H9 (cell line): Measurements from ENCODE around the gene C1orf21. TPM values are rescaled to one million over a fixed set of nuclear protein-coding genes. Genes with fewer than 3 reads are reported as not detected.

Source experiments
- DNase-seq: peaks from one replicate; pipeline ENCODE4 v3.0.0-alpha.2; 2017
- H2AFZ ChIP-seq: one replicate; pipeline ENCODE4 v1.6.1; 2013; ENCODE audit warnings: mild to moderate bottlenecking, low read length, control low read depth, moderate library complexity
- H2AK5ac ChIP-seq: 2 replicates; pipeline ENCODE4 v1.6.1; 2013; ENCODE audit warnings: low read length, control low read depth, mixed read lengths; ENCODE audit not compliant: insufficient read length
- H2BK120ac ChIP-seq: one replicate; pipeline ENCODE4 v1.6.1; 2013; ENCODE audit warnings: low read depth, mild to moderate bottlenecking, low read length, control low read depth, inconsistent platforms; ENCODE audit not compliant: poor library complexity, severe bottlenecking
- H2BK12ac ChIP-seq: 2 replicates; pipeline ENCODE4 v1.6.1; 2013; ENCODE audit warnings: low read length, control low read depth, mixed read lengths, low read depth; ENCODE audit not compliant: insufficient read length
- H2BK15ac ChIP-seq: 2 replicates; pipeline ENCODE4 v1.6.1; 2013; ENCODE audit warnings: low read depth, low read length, control low read depth
- H2BK20ac ChIP-seq: one replicate; pipeline ENCODE4 v1.6.1; 2013; ENCODE audit warnings: low read depth, mild to moderate bottlenecking, low read length, control low read depth, inconsistent platforms; ENCODE audit not compliant: poor library complexity, severe bottlenecking
- H2BK5ac ChIP-seq: 2 replicates; pipeline ENCODE4 v1.6.1; 2013; ENCODE audit warnings: low read length, control low read depth, mixed read lengths; ENCODE audit not compliant: insufficient read length
- H3K14ac ChIP-seq: 2 replicates; pipeline ENCODE4 v1.6.1; 2013; ENCODE audit warnings: low read length, control low read depth; ENCODE audit not compliant: insufficient read depth
- H3K18ac ChIP-seq: 2 replicates; pipeline ENCODE4 v1.6.1; 2013; ENCODE audit warnings: low read depth, mild to moderate bottlenecking, mixed read lengths, low read length, control low read depth; ENCODE audit not compliant: insufficient read length
- H3K23ac ChIP-seq: 2 replicates; pipeline ENCODE4 v1.6.1; 2013; ENCODE audit warnings: low read length, control low read depth, mixed read lengths, low read depth; ENCODE audit not compliant: insufficient read length
- H3K23me2 ChIP-seq: 2 replicates; pipeline ENCODE4 v1.6.1; 2013; ENCODE audit warnings: low read depth, mild to moderate bottlenecking, mixed read lengths, low read length, control low read depth; ENCODE audit not compliant: insufficient read length, poor library complexity, severe bottlenecking
- H3K27ac ChIP-seq: 2 replicates; pipeline ENCODE4 v1.5.1; 2013; ENCODE audit warnings: low read length, control low read depth, mixed read lengths, low read depth; ENCODE audit not compliant: insufficient read length
- H3K27me3 ChIP-seq: 2 replicates; pipeline ENCODE4 v1.6.1; 2013; ENCODE audit warnings: low read length, control low read depth, inconsistent platforms; ENCODE audit not compliant: insufficient read depth
- H3K4ac ChIP-seq: 2 replicates; pipeline ENCODE4 v1.6.1; 2013; ENCODE audit warnings: low read depth, mild to moderate bottlenecking, control low read depth, inconsistent platforms, low read length, moderate library complexity
- H3K4me1 ChIP-seq: 2 replicates; pipeline ENCODE4 v1.6.1; 2013; ENCODE audit warnings: low read length, control low read depth, inconsistent platforms; ENCODE audit not compliant: insufficient read depth
- H3K4me2 ChIP-seq: 2 replicates; pipeline ENCODE4 v1.6.1; 2013; ENCODE audit warnings: low read length, control low read depth, mixed read lengths; ENCODE audit not compliant: insufficient read length, insufficient read depth
- H3K56ac ChIP-seq: 2 replicates; pipeline ENCODE4 v1.6.1; 2013; ENCODE audit warnings: low read depth, mild to moderate bottlenecking, mixed read lengths, low read length, control low read depth; ENCODE audit not compliant: insufficient read length
- H3K79me1 ChIP-seq: 2 replicates; pipeline ENCODE4 v1.6.1; 2013; ENCODE audit warnings: low read depth, mild to moderate bottlenecking, moderate library complexity, low read length, control low read depth, inconsistent platforms; ENCODE audit not compliant: insufficient read depth, poor library complexity, severe bottlenecking
- H3K79me2 ChIP-seq: 2 replicates; pipeline ENCODE4 v1.6.1; 2013; ENCODE audit warnings: low read length, control low read depth, inconsistent platforms; ENCODE audit not compliant: insufficient read depth
- H3K9ac ChIP-seq: 2 replicates; pipeline ENCODE4 v1.6.1; 2013; ENCODE audit warnings: low read length, control low read depth, mixed read lengths; ENCODE audit not compliant: insufficient read length; ENCODE audit errors: extremely low read depth
- H3K9me3 ChIP-seq: one replicate; pipeline ENCODE4 v1.6.1; 2013; ENCODE audit warnings: low read depth, low read length, inconsistent platforms; ENCODE audit not compliant: control insufficient read depth
- H3T11ph ChIP-seq: one replicate; pipeline ENCODE4 v1.6.1; 2013; ENCODE audit warnings: mild to moderate bottlenecking, low read length, control low read depth, inconsistent platforms
- H4K20me1 ChIP-seq: one replicate; pipeline ENCODE4 v1.6.1; 2013; ENCODE audit not compliant: control insufficient read depth, insufficient read length, insufficient read depth
- H4K5ac ChIP-seq: 2 replicates; pipeline ENCODE4 v1.6.1; 2013; ENCODE audit warnings: low read depth, mild to moderate bottlenecking, mixed read lengths, low read length, control low read depth; ENCODE audit not compliant: insufficient read length
- H4K8ac ChIP-seq: replicated peaks from 2 replicates; pipeline ENCODE4 v1.6.1; 2013; ENCODE audit warnings: low read length, control low read depth, mixed read lengths, low read depth; ENCODE audit not compliant: insufficient read length
- H4K91ac ChIP-seq: 2 replicates; pipeline ENCODE4 v1.6.1; 2013; ENCODE audit warnings: low read depth, mild to moderate bottlenecking, moderate library complexity, mixed read lengths, low read length, control low read depth; ENCODE audit not compliant: insufficient read length
- H3K27ac Mint-ChIP-seq, 3 experiments: 2 replicates in 2 of 3; 3 replicates in 1 of 3; pipeline ENCODE4 v1.8.0; 2020 to 2021; ENCODE audit warnings: mixed read lengths in 3 of 3, mild to moderate bottlenecking in 1 of 3, moderate library complexity in 1 of 3
- H3K27me3 Mint-ChIP-seq: 2 replicates; pipeline ENCODE4 v1.8.0; 2021; ENCODE audit warnings: low read depth, mild to moderate bottlenecking, moderate library complexity, mixed read lengths
- H3K36me3 Mint-ChIP-seq, 3 experiments: 2 replicates in 2 of 3; 3 replicates in 1 of 3; pipeline ENCODE4 v1.8.0; 2020 to 2021; ENCODE audit warnings: low read depth in 3 of 3, mixed read lengths in 3 of 3; ENCODE audit not compliant: insufficient read depth in 1 of 3
- H3K4me1 Mint-ChIP-seq, 2 experiments: 2 replicates each; pipeline ENCODE4 v1.8.0; 2020; ENCODE audit warnings: mixed read lengths in 2 of 2
- H3K4me3 Mint-ChIP-seq, 2 experiments: 2 replicates in 1 of 2; 3 replicates in 1 of 2; pipeline ENCODE4 v1.8.0; 2020 to 2021; ENCODE audit warnings: mild to moderate bottlenecking in 2 of 2, mixed read lengths in 2 of 2, moderate library complexity in 1 of 2
- H3K9me3 Mint-ChIP-seq, 2 experiments: 2 replicates in 1 of 2; 3 replicates in 1 of 2; pipeline ENCODE4 v1.8.0; 2020; ENCODE audit warnings: mild to moderate bottlenecking in 2 of 2, mixed read lengths in 2 of 2, moderate library complexity in 1 of 2
- CTCF ChIP-seq: fragments of 200-600 bp; sonication (generic); conservative IDR thresholded peaks from 3 replicates; pipeline ENCODE4 v1.8.0; 2021; ENCODE audit warnings: antibody characterized with exemption, mild to moderate bottlenecking
- WGBS: extraction: QIAGEN DNeasy Blood & Tissue Kit; methylation state at CpG from one replicate; pipeline ENCODE4 v1.1.7; 2013; ENCODE audit warnings: missing lambda C conversion rate, low lambda C conversion rate, mixed read lengths; ENCODE audit not compliant: insufficient read length; ENCODE audit errors: extremely low coverage; 5-methylcytosine and 5-hydroxymethylcytosine counted together
- total RNA-seq: library from RNA; stranded (reverse); gene quantifications from 2 replicates; pipeline ENCODE4 v1.2.1, GENCODE V29; 2021

Gene C1orf21
- total RNA-seq, 1 experiment from 2014 or later, result 36.0 TPM

- H3K27me3 Mint-ChIP-seq, result peaks cover 5% of the 10 kb centered on the region
- no peaks in the 10 kb centered on the region for H3K27me3 ChIP-seq
- TF ChIP-seq CTCF, result no peak
- H3T11ph ChIP-seq, result no peak overlapping the region
- no peak overlapping the region for H3K23ac ChIP-seq
- no peak overlapping the region for H4K5ac ChIP-seq
- H3K79me2 ChIP-seq, result no peaks in the 10 kb centered on the region
- H2BK12ac ChIP-seq, result no peak overlapping the region
- H2BK20ac ChIP-seq, result no peak overlapping the region
- H3K4me1 ChIP-seq, result no peaks in the 10 kb centered on the region
- no peak overlapping the region for H2BK120ac ChIP-seq
- no peak overlapping the region for H2AFZ ChIP-seq
- no peak overlapping the region for H3K14ac ChIP-seq
- no peak overlapping the region for H3K27ac Mint-ChIP-seq
- H3K4me3 Mint-ChIP-seq, result no peak overlapping the region
- H3K36me3 Mint-ChIP-seq, result no peaks in the 10 kb centered on the region; a peak in 1 of 7 replicates
- no peak for DNase-seq
- H2BK5ac ChIP-seq, result no peak overlapping the region
- H4K91ac ChIP-seq, result no peak overlapping the region
- H3K56ac ChIP-seq, result no peak overlapping the region
- H2BK15ac ChIP-seq, result no peak overlapping the region
- no peak overlapping the region for H3K27ac ChIP-seq
- H3K4ac ChIP-seq, result no peak overlapping the region
- no peak overlapping the region for H2AK5ac ChIP-seq
- no CpG with 5 or more reads among the region's 11 CpGs for WGBS
- H3K18ac ChIP-seq, result no peak overlapping the region
- no peaks in the 10 kb centered on the region for H4K20me1 ChIP-seq
- no peaks in the 10 kb centered on the region for H3K9me3 ChIP-seq
- peaks cover 0 to 6% of the 10 kb centered on the region in 2 experiments; a peak in 2 of 5 replicates for H3K9me3 Mint-ChIP-seq
- no peaks in the 10 kb centered on the region for H3K79me1 ChIP-seq
- no peaks in the 10 kb centered on the region for H3K23me2 ChIP-seq
- H4K8ac ChIP-seq, result no peak overlapping the region
- H3K4me2 ChIP-seq, result no peak overlapping the region
- H3K9ac ChIP-seq, result no peak overlapping the region
- no peaks in the 10 kb centered on the region for H3K4me1 Mint-ChIP-seq
Measured at GRCh38 chr1:184644771-184645170, 257.9 kb downstream of the C1orf21 start.
